Hepatocyte (in vitro differentiated cells): Measurements from ENCODE around the gene S100Z.

Source experiments
- EZH2 ChIP-seq: fragments of 200-600 bp; sonication (generic); IDR thresholded peaks from 2 replicates; pipeline ENCODE4 v1.6.1; 2016; ENCODE audit warnings: antibody characterized with exemption, mild to moderate bottlenecking, borderline replicate concordance
- EZH2phosphoT487 ChIP-seq: fragments of 200-600 bp; sonication (generic); IDR thresholded peaks from one replicate; pipeline ENCODE4 v1.6.1; 2018; ENCODE audit warnings: antibody characterized with exemption, mild to moderate bottlenecking, low read depth, moderate library complexity; ENCODE audit not compliant: unreplicated experiment, severe bottlenecking
- TF ChIP-seq, protein P1 (sequence below): fragments of 200-600 bp; sonication (generic); IDR thresholded peaks from 2 replicates; pipeline ENCODE4 v1.5.1; 2016; ENCODE audit warnings: antibody characterized with exemption, mild to moderate bottlenecking; ENCODE audit not compliant: poor library complexity

DNA sequence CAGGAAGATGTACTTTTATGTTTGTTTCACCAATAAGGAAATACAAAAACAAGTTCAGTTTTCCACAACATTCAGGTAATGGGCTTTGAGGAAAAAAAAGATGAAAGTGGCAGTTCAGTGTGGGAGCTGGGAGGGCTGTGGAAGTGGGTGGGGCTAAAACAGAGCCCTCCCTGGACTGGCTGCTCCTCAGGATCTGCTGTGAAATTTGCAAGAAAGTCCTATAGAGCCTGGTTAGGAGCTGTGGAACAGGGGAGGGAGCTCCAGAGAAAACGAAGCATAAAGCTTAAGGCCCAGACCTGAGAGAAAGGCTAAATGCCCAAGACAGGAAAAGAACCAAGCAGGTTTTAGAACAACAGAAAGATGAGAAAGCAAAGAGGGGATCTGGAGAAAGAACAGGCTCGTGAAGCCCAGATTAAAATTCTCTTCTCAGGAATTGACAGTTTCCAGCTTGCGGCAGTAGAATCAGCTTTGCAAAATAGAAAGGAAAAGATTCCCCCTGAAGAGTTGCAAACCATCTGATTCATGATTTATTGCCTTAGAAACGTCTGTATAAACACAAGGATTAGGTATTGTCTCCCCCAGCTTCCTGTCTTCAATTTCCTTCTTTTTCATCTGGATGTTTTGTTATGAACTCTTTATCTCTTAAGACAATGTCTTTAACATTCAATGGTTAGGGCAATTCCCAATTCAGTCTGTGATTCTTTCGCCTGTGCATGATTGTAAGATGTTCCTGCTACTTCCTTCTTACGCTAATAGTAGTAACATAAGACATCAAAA, 76.7 kb downstream of the S100Z start:
- TF ChIP-seq, protein P1, sequence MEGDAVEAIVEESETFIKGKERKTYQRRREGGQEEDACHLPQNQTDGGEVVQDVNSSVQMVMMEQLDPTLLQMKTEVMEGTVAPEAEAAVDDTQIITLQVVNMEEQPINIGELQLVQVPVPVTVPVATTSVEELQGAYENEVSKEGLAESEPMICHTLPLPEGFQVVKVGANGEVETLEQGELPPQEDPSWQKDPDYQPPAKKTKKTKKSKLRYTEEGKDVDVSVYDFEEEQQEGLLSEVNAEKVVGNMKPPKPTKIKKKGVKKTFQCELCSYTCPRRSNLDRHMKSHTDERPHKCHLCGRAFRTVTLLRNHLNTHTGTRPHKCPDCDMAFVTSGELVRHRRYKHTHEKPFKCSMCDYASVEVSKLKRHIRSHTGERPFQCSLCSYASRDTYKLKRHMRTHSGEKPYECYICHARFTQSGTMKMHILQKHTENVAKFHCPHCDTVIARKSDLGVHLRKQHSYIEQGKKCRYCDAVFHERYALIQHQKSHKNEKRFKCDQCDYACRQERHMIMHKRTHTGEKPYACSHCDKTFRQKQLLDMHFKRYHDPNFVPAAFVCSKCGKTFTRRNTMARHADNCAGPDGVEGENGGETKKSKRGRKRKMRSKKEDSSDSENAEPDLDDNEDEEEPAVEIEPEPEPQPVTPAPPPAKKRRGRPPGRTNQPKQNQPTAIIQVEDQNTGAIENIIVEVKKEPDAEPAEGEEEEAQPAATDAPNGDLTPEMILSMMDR, result no peak
- TF ChIP-seq EZH2 (no peak), EZH2phosphoT487 (no peak)
